Adrenal gland (tissue), 5 donors: ENCODE measurements around the gene POC1A.

ENCODE experiments used
- CTCF ChIP-seq, 6 experiments: fragments of 450-650 bp in 4 of 6; fragments of 200-600 bp in 2 of 6; sonication (generic) in 1 of 6; IDR thresholded peaks; 1 replicate in 5 of 6; 2 replicates in 1 of 6; pipeline versions ENCODE4 v1.5.1 to v1.8.0; 2016 to 2021; ENCODE audit warnings: antibody characterized with exemption in 6 of 6, mild to moderate bottlenecking in 2 of 6, moderate library complexity in 1 of 6
- POLR2A ChIP-seq, 2 donors: fragments of 450-650 bp; IDR thresholded peaks; one replicate each; pipeline ENCODE4 v1.6.1; 2017; ENCODE audit warnings: antibody characterized with exemption in 2 of 2, mild to moderate bottlenecking in 2 of 2, moderate library complexity in 1 of 2
- donor health status: DM: no; HTN: no; CAD: no.

- TF ChIP-seq POLR2A (IDR thresholded peaks at IDR 0.05) (no peak), CTCF (IDR thresholded peaks at IDR 0.05) (no peak)
These were observed 35.1 kb downstream of the POC1A start for GRCh38 chr3:52119099-52119498.
